Peyer's patch (tissue), 4 donors: ENCODE results near the gene MYLK4. TPM values are rescaled to one million over a fixed set of nuclear protein-coding genes. Genes with fewer than 3 reads are reported as not detected.

Experiments
- DNase-seq, 3 donors: peaks; one replicate each; pipeline ENCODE4 v3.0.0-alpha.2; 2017 to 2019
- H3K27ac ChIP-seq, 4 donors: fragments of 200-600 bp; sonication (generic); one replicate each; pipeline ENCODE4 v1.5.1; 2016 to 2019
- H3K27me3 ChIP-seq, 2 donors: fragments of 200-600 bp; sonication (generic); one replicate each; pipeline ENCODE4 v1.5.1; 2019
- H3K36me3 ChIP-seq, 3 donors: fragments of 200-600 bp; sonication (generic); one replicate each; pipeline ENCODE4 v1.5.1; 2016 to 2019
- H3K4me1 ChIP-seq, 4 donors: fragments of 200-600 bp; sonication (generic); one replicate each; pipeline ENCODE4 v1.5.1; 2016 to 2019
- H3K4me3 ChIP-seq, 4 donors: fragments of 200-600 bp; sonication (generic); 1 replicate in 3 of 4; 2 replicates in 1 of 4; pipeline ENCODE4 v1.5.1; 2016 to 2019; ENCODE audit warnings: mild to moderate bottlenecking in 1 of 4
- H3K9me3 ChIP-seq, 4 donors: fragments of 200-600 bp; sonication (generic); one replicate each; pipeline ENCODE4 v1.5.1; 2016 to 2019; ENCODE audit warnings: mild to moderate bottlenecking in 1 of 4
- POLR2A ChIP-seq, 2 donors: fragments of 450-650 bp; IDR thresholded peaks; one replicate each; pipeline ENCODE4 v1.5.1; 2017; ENCODE audit warnings: antibody characterized with exemption in 2 of 2, mild to moderate bottlenecking in 2 of 2, moderate library complexity in 2 of 2
- total RNA-seq, 4 donors: library from RNA; depleted of rRNA; stranded (reverse); fragments of >200 nt; gene quantifications; one replicate each; pipeline ENCODE4 v1.1.0, GENCODE V29; 2016
- TF ChIP-seq, protein P1 (sequence below), 6 experiments: fragments of 450-650 bp in 4 of 6; fragments of 200-600 bp in 2 of 6; sonication (generic) in 1 of 6; IDR thresholded peaks; one replicate each; pipeline ENCODE4 v1.5.1; 2017 to 2019; ENCODE audit warnings: antibody characterized with exemption in 6 of 6, mild to moderate bottlenecking in 3 of 6, moderate library complexity in 1 of 6

Gene MYLK4
- total RNA-seq, 4 donors from 2014 or later: 0.35 to 2.4 (median 0.81) TPM

GRCh38 chr6:2791450-2791974 lies 40.8 kb upstream of the MYLK4 start:
- Histone ChIP-seq H3K36me3 (no peaks in the 10 kb centered on the region), H3K27ac (peak overlapping the region in 1 of 4 donors; percentile 74), H3K4me1 (peaks cover 0 to 18% (median 0%) of the 10 kb centered on the region in 4 donors), H3K4me3 (no peak overlapping the region), H3K9me3 (no peaks in the 10 kb centered on the region), H3K27me3 (no peaks in the 10 kb centered on the region)
- no peak for DNase-seq
- TF ChIP-seq, protein P1, sequence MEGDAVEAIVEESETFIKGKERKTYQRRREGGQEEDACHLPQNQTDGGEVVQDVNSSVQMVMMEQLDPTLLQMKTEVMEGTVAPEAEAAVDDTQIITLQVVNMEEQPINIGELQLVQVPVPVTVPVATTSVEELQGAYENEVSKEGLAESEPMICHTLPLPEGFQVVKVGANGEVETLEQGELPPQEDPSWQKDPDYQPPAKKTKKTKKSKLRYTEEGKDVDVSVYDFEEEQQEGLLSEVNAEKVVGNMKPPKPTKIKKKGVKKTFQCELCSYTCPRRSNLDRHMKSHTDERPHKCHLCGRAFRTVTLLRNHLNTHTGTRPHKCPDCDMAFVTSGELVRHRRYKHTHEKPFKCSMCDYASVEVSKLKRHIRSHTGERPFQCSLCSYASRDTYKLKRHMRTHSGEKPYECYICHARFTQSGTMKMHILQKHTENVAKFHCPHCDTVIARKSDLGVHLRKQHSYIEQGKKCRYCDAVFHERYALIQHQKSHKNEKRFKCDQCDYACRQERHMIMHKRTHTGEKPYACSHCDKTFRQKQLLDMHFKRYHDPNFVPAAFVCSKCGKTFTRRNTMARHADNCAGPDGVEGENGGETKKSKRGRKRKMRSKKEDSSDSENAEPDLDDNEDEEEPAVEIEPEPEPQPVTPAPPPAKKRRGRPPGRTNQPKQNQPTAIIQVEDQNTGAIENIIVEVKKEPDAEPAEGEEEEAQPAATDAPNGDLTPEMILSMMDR (IDR thresholded peaks at IDR 0.05): no peak
- TF ChIP-seq POLR2A (IDR thresholded peaks at IDR 0.05): no peak

DNA sequence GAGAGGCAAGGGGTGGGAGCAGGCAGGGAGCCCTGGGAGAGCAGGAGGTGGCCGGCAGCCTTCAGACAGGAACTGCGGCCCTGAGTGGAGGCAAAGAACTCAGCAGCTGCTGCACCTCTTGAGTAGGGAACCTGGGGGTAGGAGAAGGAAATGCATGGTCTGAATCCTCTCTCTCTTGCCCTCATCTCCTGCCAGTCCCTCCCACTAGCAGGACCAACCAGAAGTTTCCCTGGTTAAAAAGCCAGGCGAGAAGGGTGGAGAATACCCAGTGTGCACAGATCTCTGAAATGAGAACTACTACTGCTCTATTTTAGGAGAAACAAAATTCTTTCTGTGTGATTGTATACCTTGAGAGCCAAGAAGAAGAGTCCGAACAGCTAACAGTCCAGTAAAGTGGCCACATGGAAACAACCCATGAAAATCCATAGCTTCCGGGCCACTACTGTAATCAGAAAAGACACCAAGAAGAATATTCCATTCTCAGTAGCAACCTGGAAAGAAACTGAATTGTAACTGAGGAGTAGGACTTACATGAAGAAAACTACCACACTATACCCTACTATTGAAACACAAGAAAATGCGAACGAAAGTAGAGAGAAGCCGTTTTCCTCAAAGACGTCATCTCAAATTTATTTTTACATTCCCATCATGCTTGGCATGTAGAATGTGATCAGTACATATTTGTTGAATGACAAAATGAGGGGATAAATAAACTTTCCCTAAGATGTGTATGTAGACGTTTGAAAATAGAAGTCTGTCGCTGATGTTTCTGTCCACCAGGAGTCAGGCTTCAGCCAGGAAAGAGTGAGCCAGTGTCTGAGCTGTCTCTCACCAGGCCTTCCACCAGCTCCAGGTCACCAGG lies 40.1 kb upstream of the MYLK4 start:
- no peaks in the 10 kb centered on the region for H3K9me3 ChIP-seq
- DNase-seq: peak in 2 of 3 donors; percentile 54 to 86
- peaks cover 0 to 4% (median 0%) of the 10 kb centered on the region in 3 donors for H3K36me3 ChIP-seq
- H3K4me3 ChIP-seq: no peak overlapping the region
- TF ChIP-seq, protein P1 (IDR thresholded peaks at IDR 0.05): peak in 5 of 6 experiments; percentile 65 to 94 (median 92)
- TF ChIP-seq POLR2A (IDR thresholded peaks at IDR 0.05): no peak
- peak overlapping the region; percentile 3 to 74 (median 30) for H3K27ac ChIP-seq
- H3K4me1 ChIP-seq: peaks cover 0 to 18% (median 0%) of the 10 kb centered on the region in 4 donors
- no peaks in the 10 kb centered on the region for H3K27me3 ChIP-seq

DNA sequence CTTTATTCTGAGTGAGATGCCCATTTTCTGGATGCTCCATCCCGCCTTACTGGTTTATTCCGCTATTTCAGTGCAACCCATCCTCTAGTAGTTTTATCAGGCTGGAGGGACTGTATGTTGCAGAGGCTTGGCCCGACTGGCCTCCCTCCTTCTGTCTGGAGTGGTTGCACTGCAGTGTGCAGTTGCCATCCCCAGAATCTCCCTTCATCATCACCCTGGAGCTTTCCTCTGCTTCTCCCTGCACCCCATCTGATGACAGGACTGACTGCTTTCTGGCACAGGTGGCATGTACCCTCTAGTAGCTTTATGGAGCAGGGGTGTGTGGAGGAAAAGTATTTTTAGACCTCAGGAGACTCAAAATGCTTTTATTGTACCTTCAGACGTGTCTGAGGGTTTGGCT lies 35.5 kb upstream of the MYLK4 start:
- TF ChIP-seq POLR2A (IDR thresholded peaks at IDR 0.05): no peak
- TF ChIP-seq, protein P1 (IDR thresholded peaks at IDR 0.05): no peak
- H3K27me3 ChIP-seq: no peaks in the 10 kb centered on the region
- no peak overlapping the region for H3K27ac ChIP-seq
- peaks cover 0 to 37% (median 0%) of the 10 kb centered on the region in 3 donors for H3K36me3 ChIP-seq
- no peaks in the 10 kb centered on the region for H3K9me3 ChIP-seq
- no peak for DNase-seq
- H3K4me3 ChIP-seq: no peak overlapping the region
- H3K4me1 ChIP-seq: peaks cover 0 to 13% (median 0%) of the 10 kb centered on the region in 4 donors

DNA sequence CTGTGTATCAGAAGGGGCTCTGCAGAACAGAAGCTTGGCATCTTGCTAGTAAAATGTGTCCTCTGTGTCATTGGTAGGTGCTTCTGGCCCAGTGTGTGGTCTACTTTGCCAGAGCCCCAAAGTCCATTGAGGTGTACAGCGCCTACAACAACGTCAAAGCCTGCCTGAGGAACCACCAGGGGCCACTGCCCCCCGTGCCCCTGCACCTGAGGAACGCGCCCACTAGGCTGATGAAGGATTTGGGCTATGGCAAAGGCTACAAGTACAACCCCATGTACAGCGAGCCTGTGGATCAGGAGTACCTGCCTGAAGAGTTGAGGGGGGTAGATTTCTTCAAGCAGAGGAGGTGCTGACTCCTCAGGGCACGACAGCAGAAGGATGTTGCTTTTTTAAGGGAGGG lies 34.2 kb upstream of the MYLK4 start:
- Histone ChIP-seq H3K9me3 (no peaks in the 10 kb centered on the region), H3K27ac (no peak overlapping the region), H3K4me3 (no peak overlapping the region), H3K27me3 (no peaks in the 10 kb centered on the region), H3K4me1 (peaks cover 0 to 8% (median 0%) of the 10 kb centered on the region in 4 donors), H3K36me3 (peaks cover 0 to 49% (median 0%) of the 10 kb centered on the region in 3 donors)
- no peak for TF ChIP-seq POLR2A (IDR thresholded peaks at IDR 0.05)
- TF ChIP-seq, protein P1 (IDR thresholded peaks at IDR 0.05): no peak
- DNase-seq: no peak

DNA sequence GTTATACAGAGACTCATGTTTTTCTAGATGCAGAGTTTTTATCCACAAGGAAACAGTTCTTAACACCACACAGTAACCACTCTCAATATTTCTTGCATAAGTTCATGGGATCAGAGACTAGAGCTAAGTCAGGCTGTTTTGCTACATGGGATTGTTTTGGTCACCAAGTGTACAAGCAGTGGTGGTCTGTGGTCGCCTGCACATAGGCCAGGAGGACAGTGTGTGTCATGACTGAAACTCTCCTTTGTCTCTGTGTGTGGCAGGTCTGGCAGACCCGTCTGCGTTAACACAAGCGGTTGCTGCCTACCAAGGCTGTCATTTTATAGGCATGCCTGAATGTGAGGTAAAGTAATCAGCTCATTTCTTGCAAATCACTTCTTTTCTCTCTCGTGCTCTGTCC lies 33.3 kb upstream of the MYLK4 start:
- TF ChIP-seq, protein P1 (IDR thresholded peaks at IDR 0.05): no peak
- Histone ChIP-seq H3K27me3 (no peaks in the 10 kb centered on the region), H3K4me1 (peaks cover 0 to 8% (median 0%) of the 10 kb centered on the region in 4 donors), H3K36me3 (peaks cover 0 to 57% (median 0%) of the 10 kb centered on the region in 3 donors), H3K4me3 (no peak overlapping the region), H3K9me3 (no peaks in the 10 kb centered on the region), H3K27ac (no peak overlapping the region)
- no peak for DNase-seq
